ENCODE data around the gene SEPTIN3. TPM values are rescaled to one million over a fixed set of nuclear protein-coding genes. Genes with fewer than 3 reads are reported as not detected.

The SEPTIN3 gene
- total RNA-seq, 1 experiment from 2014 or later: 1.5 TPM

DNA sequence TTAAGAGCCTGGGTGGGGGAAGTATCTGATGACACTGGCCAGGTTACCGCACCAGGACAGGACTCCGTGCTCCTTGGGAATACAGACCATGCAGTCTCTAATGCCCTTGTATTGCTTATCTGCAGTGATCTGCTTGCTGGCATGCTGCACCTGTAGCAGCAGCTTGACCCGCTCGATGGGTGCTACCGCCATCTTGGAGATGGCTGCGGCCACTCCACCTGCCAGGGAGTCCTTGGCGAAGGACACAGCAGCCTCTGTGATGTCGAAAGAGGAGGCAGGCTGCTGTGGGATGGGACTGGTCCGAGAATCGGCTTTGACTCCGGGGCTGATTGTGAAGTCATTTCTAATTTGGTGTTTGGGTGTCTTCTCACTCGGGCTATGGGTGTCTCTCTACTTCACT lies 32.5 kb downstream of the SEPTIN3 start:
- H3K4me3 ChIP-seq: no peak overlapping the region
- H3K27me3 ChIP-seq (ENCODE audit: insufficient read depth, low read depth): no peaks in the 10 kb centered on the region
- no peaks in the 10 kb centered on the region for H4K20me1 ChIP-seq (ENCODE audit: insufficient read depth)
- peaks cover 6% of the 10 kb centered on the region; the same call in 1 of the 2 replicates for H3F3A ChIP-seq (ENCODE audit: insufficient read depth, low read depth)
- H3K36me3 ChIP-seq (ENCODE audit: low read depth): no peaks in the 10 kb centered on the region
- H3K4me2 ChIP-seq: no peak overlapping the region
- BruUV-seq (replicated peaks): no TSS peak
- intact Hi-C loops (cut with micrococcal nuclease; ENCODE audit: unreplicated experiment): no loop called here
- TF ChIP-seq, protein P1, sequence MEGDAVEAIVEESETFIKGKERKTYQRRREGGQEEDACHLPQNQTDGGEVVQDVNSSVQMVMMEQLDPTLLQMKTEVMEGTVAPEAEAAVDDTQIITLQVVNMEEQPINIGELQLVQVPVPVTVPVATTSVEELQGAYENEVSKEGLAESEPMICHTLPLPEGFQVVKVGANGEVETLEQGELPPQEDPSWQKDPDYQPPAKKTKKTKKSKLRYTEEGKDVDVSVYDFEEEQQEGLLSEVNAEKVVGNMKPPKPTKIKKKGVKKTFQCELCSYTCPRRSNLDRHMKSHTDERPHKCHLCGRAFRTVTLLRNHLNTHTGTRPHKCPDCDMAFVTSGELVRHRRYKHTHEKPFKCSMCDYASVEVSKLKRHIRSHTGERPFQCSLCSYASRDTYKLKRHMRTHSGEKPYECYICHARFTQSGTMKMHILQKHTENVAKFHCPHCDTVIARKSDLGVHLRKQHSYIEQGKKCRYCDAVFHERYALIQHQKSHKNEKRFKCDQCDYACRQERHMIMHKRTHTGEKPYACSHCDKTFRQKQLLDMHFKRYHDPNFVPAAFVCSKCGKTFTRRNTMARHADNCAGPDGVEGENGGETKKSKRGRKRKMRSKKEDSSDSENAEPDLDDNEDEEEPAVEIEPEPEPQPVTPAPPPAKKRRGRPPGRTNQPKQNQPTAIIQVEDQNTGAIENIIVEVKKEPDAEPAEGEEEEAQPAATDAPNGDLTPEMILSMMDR (conservative IDR thresholded peaks at IDR 0.05): no peak
- TF ChIP-seq EZH2 (IDR thresholded peaks at IDR 0.05; ENCODE audit: low read depth): no peak
- no peaks in the 10 kb centered on the region; the same call in 1 of the 2 replicates for H3K9me3 ChIP-seq (ENCODE audit: insufficient read depth, low read depth)
- H3K79me2 ChIP-seq (ENCODE audit: low read depth): peaks cover 6% of the 10 kb centered on the region; the same call in 1 of the 2 replicates
- H3K9me2 ChIP-seq (ENCODE audit: insufficient read depth): no peaks in the 10 kb centered on the region
- CTCF ChIA-PET: no interaction called here
- POLR2A ChIA-PET (ENCODE audit: unreplicated experiment): no interaction called here
- H2AFZ ChIP-seq: no peak overlapping the region
- peaks cover 16% of the 10 kb centered on the region for H3K4me1 ChIP-seq (replicated peaks; ENCODE audit: insufficient read depth)
- no peak for DNase-seq
- no peak overlapping the region for H3K27ac ChIP-seq

GRCh38 chr22:42007922-42008321 lies 38.7 kb downstream of the SEPTIN3 start:
- peaks cover 14% of the 10 kb centered on the region; the same call in 1 of the 2 replicates for H3K9me3 ChIP-seq (ENCODE audit: insufficient read depth, low read depth)
- CTCF ChIA-PET: no interaction called here
- H3K36me3 ChIP-seq (ENCODE audit: low read depth): no peaks in the 10 kb centered on the region
- no peak overlapping the region for H3K4me3 ChIP-seq
- no peak for DNase-seq
- no peaks in the 10 kb centered on the region for H4K20me1 ChIP-seq (ENCODE audit: insufficient read depth)
- intact Hi-C loops (cut with micrococcal nuclease; ENCODE audit: unreplicated experiment): no loop called here
- H3K27me3 ChIP-seq (ENCODE audit: insufficient read depth, low read depth): no peaks in the 10 kb centered on the region
- POLR2A ChIA-PET (ENCODE audit: unreplicated experiment): no interaction called here
- no peak overlapping the region for H3K4me2 ChIP-seq
- H3K4me1 ChIP-seq (replicated peaks; ENCODE audit: insufficient read depth): no peaks in the 10 kb centered on the region
- no peak overlapping the region for H2AFZ ChIP-seq
- BruUV-seq (replicated peaks): no TSS peak
- no peaks in the 10 kb centered on the region for H3K79me2 ChIP-seq (ENCODE audit: low read depth)
- H3K9me2 ChIP-seq (ENCODE audit: insufficient read depth): no peaks in the 10 kb centered on the region
- no peaks in the 10 kb centered on the region for H3F3A ChIP-seq (ENCODE audit: insufficient read depth, low read depth)
- TF ChIP-seq, protein P1 (conservative IDR thresholded peaks at IDR 0.05): no peak
- no peak for TF ChIP-seq EZH2 (IDR thresholded peaks at IDR 0.05; ENCODE audit: low read depth)
- H3K27ac ChIP-seq: no peak overlapping the region

DNA sequence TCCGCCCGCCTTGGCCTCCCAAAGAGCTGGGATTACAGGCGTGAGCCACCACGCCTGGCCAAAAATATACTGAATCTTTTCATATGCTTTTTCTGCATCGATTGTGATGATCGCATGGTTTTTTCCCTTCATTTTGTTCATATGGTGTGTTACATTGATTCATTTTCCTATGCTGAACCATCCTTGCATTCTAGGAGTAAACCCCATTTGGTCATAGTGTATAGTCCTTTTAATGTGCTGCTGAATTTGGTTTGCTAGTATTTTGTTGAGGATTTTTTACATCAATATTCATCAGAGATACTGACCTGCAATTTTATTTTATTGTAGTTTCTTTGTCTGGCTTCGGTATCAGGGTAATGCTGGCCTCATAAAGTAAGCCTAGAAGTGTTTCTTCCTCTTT lies 41.5 kb downstream of the SEPTIN3 start:
- Histone ChIP-seq H3K27ac (no peak overlapping the region), H3K27me3 (ENCODE audit: insufficient read depth, low read depth) (no peaks in the 10 kb centered on the region), H3K9me3 (ENCODE audit: insufficient read depth, low read depth) (peaks cover 14% of the 10 kb centered on the region; the same call in 1 of the 2 replicates), H3K4me1 (replicated peaks; ENCODE audit: insufficient read depth) (no peaks in the 10 kb centered on the region), H3K4me2 (no peak overlapping the region), H3K79me2 (ENCODE audit: low read depth) (no peaks in the 10 kb centered on the region), H3K9me2 (ENCODE audit: insufficient read depth) (no peaks in the 10 kb centered on the region), H3K36me3 (ENCODE audit: low read depth) (no peaks in the 10 kb centered on the region), H4K20me1 (ENCODE audit: insufficient read depth) (no peaks in the 10 kb centered on the region), H2AFZ (no peak overlapping the region), H3F3A (ENCODE audit: insufficient read depth, low read depth) (no peaks in the 10 kb centered on the region), H3K4me3 (no peak overlapping the region)
- TF ChIP-seq EZH2 (IDR thresholded peaks at IDR 0.05; ENCODE audit: low read depth): no peak
- TF ChIP-seq, protein P1 (conservative IDR thresholded peaks at IDR 0.05): no peak
- ChIA-PET POLR2A (ENCODE audit: unreplicated experiment) (no interaction called here), CTCF (no interaction called here)
- intact Hi-C loops (cut with micrococcal nuclease; ENCODE audit: unreplicated experiment): no loop called here
- DNase-seq: no peak
- no TSS peak for BruUV-seq (replicated peaks)
